HepG2 (cell line): ENCODE data around the gene ZFP64. TPM values are rescaled to one million over a fixed set of nuclear protein-coding genes. Genes with fewer than 3 reads are reported as not detected.

ENCODE experiments used
- CBFB ChIP-seq: sonication (generic); formaldehyde crosslinking; IDR thresholded peaks from 2 replicates; pipeline ENCODE4 v1.4.0; 2020; ENCODE audit warnings: missing genetic modification reagents
- CREB1 ChIP-seq, 2 experiments: fragments of 450-650 bp in 1 of 2; IDR thresholded peaks; 2 replicates each; pipeline ENCODE4 v1.6.1; 2016 to 2017; ENCODE audit warnings: control low read depth in 1 of 2, mild to moderate bottlenecking in 1 of 2, missing compliant biosample characterization in 1 of 2, missing genetic modification characterization in 1 of 2
- EED ChIP-seq: sonication (generic); formaldehyde crosslinking; IDR thresholded peaks from 2 replicates; pipeline ENCODE4 v1.5.0; 2020; ENCODE audit warnings: mild to moderate bottlenecking, missing genetic modification reagents
- FOXA3 ChIP-seq: IDR thresholded peaks from 2 replicates; pipeline ENCODE4 v1.6.1; 2016; ENCODE audit warnings: missing genetic modification reagents, missing compliant biosample characterization
- GFI1 ChIP-seq: sonication (generic); formaldehyde crosslinking; IDR thresholded peaks from 2 replicates; pipeline ENCODE4 v1.5.0; 2020; ENCODE audit warnings: missing genetic modification reagents, mild to moderate bottlenecking, borderline replicate concordance
- KLF6 ChIP-seq: IDR thresholded peaks from 2 replicates; pipeline ENCODE4 v1.8.0; 2016; ENCODE audit warnings: missing biosample characterization, missing genetic modification reagents
- NR2F1 ChIP-seq, 2 experiments: fragments of 450-650 bp in 1 of 2; formaldehyde crosslinking in 1 of 2; IDR thresholded peaks; 2 replicates each; pipeline versions ENCODE4 v1.5.0 to v1.6.1; 2016 to 2020; ENCODE audit warnings: mild to moderate bottlenecking in 1 of 2, missing compliant biosample characterization in 1 of 2, missing genetic modification reagents in 1 of 2, moderate library complexity in 1 of 2
- RXRA ChIP-seq: sonication (generic); formaldehyde crosslinking; IDR thresholded peaks from 2 replicates; pipeline ENCODE4 v1.5.1; 2020; ENCODE audit warnings: missing genetic modification reagents
- SP2 ChIP-seq: sonication (generic); formaldehyde crosslinking; IDR thresholded peaks from 2 replicates; pipeline ENCODE4 v1.5.1; 2020; ENCODE audit warnings: mild to moderate bottlenecking, missing genetic modification reagents
- SP4 ChIP-seq: sonication (generic); formaldehyde crosslinking; IDR thresholded peaks from 2 replicates; pipeline ENCODE4 v1.8.1; 2023; ENCODE audit warnings: mild to moderate bottlenecking, missing genetic modification reagents
- ZNF326 ChIP-seq: sonication (generic); formaldehyde crosslinking; IDR thresholded peaks from 2 replicates; pipeline ENCODE4 v1.4.0; 2020; ENCODE audit warnings: missing genetic modification reagents, borderline replicate concordance
- ZNF431 ChIP-seq: sonication (generic); formaldehyde crosslinking; IDR thresholded peaks from 2 replicates; pipeline ENCODE4 v1.9.0; 2022; ENCODE audit warnings: missing genetic modification reagents, low read depth, mild to moderate bottlenecking, borderline replicate concordance
- ZNF652 ChIP-seq: IDR thresholded peaks from 2 replicates; pipeline ENCODE4 v1.6.1; 2016; ENCODE audit warnings: low read depth, borderline replicate concordance
- ZNF709 ChIP-seq: sonication (generic); formaldehyde crosslinking; IDR thresholded peaks from 2 replicates; pipeline ENCODE4 v1.5.0; 2020; ENCODE audit warnings: mild to moderate bottlenecking, missing genetic modification reagents
- ZNF75D ChIP-seq: sonication (generic); formaldehyde crosslinking; IDR thresholded peaks from 2 replicates; pipeline ENCODE4 v1.8.1; 2023; ENCODE audit warnings: missing genetic modification reagents, mild to moderate bottlenecking, borderline replicate concordance
- ZNF768 ChIP-seq: sonication (generic); formaldehyde crosslinking; IDR thresholded peaks from 2 replicates; pipeline ENCODE4 v1.4.0; 2020; ENCODE audit warnings: missing genetic modification reagents
- ZSCAN21 ChIP-seq: sonication (generic); formaldehyde crosslinking; IDR thresholded peaks from 2 replicates; pipeline ENCODE4 v1.8.0; 2022; ENCODE audit warnings: mild to moderate bottlenecking, missing genetic modification reagents, moderate library complexity, borderline replicate concordance
- polyA plus RNA-seq, 8 experiments: library from polyadenylated mRNA; depleted of rRNA in 3 of 8; stranded (reverse) in 7 of 8; unstranded in 1 of 8; fragments of >200 nt; fragmentation: Illumina TruSeq in 4 of 8; extraction: Trizol in 4 of 8; gene quantifications; 2 replicates each; pipeline versions ENCODE4 v1.2.1 to v1.2.3, GENCODE V29; 2011 to 2016; ENCODE audit warnings: low read depth in 4 of 8, missing spikeins in 1 of 8, mixed read lengths in 1 of 8; ENCODE audit not compliant: insufficient read depth in 1 of 8
- total RNA-seq, 5 experiments: library from RNA; depleted of rRNA; stranded (reverse); fragments of >200 nt; fragmentation: Illumina TruSeq; extraction: Trizol; gene quantifications; 2 replicates each; pipeline ENCODE4 v1.2.3, GENCODE V29; 2016; ENCODE audit warnings: low read depth in 1 of 5
- TF ChIP-seq, protein P1 (sequence below): sonication (generic); formaldehyde crosslinking; conservative IDR thresholded peaks from 2 replicates; pipeline ENCODE4 v1.8.0; 2022; ENCODE audit warnings: low read depth, missing genetic modification reagents
- TF ChIP-seq, protein P2 (sequence below): sonication (generic); formaldehyde crosslinking; IDR thresholded peaks from 2 replicates; pipeline ENCODE4 v1.8.0; 2022; ENCODE audit warnings: mild to moderate bottlenecking, missing genetic modification reagents, moderate library complexity
- TF ChIP-seq, protein P3 (sequence below): sonication (generic); formaldehyde crosslinking; conservative IDR thresholded peaks from 2 replicates; pipeline ENCODE4 v1.8.0; 2022; ENCODE audit warnings: mild to moderate bottlenecking, moderate library complexity, missing genetic modification reagents
- TF ChIP-seq, protein P4 (sequence below): sonication (generic); formaldehyde crosslinking; IDR thresholded peaks from 2 replicates; pipeline ENCODE4 v1.4.0; 2020; ENCODE audit warnings: missing genetic modification reagents, borderline replicate concordance
- TF ChIP-seq, protein P5 (sequence below): sonication (generic); formaldehyde crosslinking; IDR thresholded peaks from 2 replicates; pipeline ENCODE4 v1.4.0; 2020; ENCODE audit warnings: missing genetic modification reagents

ZFP64 gene
- total and polyA plus RNA-seq, 2 of the 13 experiments (the other 11 are each of a cell fraction or from before 2014, with no cell fraction given), result 12.0 to 24.3 TPM

DNA sequence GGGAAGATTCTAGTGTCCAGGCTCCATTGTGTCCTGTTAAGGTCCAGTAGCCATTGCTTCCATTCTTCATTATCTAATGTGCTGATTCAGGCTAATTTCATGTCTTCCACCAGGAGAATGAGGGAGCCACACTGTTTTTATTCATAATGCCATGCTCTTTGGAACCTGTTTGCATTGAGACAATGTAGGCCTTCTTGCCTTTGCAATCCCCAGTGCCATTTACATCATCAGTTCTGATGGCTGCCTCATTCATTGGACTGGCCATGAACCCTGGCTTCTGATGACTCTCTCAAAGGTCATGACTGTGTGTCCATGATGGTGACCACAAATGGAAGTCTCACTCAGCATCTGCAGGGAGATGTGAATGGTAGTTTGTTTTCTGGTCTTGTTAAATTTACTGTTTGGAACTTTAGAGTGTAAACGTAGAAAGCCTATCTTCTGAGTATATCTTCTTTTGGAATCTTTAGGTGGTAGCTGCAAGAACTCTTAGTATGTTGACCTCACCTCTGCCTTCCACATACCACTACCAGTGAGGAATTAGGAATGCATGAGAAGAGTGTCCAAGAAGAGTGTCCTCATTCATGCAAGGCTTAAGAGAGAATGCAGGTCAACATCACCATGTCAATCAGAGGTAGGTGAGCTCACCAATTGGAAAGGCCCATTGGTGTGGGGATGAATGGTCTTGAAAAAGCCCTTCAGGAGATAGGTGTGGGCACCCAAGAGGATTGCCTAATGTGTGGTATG is 42.9 kb upstream of the ZFP64 start (continued):
- TF ChIP-seq SP4 (CRISPR knock-in tag), result 0 out of 2 replicates have a peak, but pooled peaks have one; percentile 33
- TF ChIP-seq ZNF326 (CRISPR knock-in tag), result no peak
- TF ChIP-seq, protein P1, sequence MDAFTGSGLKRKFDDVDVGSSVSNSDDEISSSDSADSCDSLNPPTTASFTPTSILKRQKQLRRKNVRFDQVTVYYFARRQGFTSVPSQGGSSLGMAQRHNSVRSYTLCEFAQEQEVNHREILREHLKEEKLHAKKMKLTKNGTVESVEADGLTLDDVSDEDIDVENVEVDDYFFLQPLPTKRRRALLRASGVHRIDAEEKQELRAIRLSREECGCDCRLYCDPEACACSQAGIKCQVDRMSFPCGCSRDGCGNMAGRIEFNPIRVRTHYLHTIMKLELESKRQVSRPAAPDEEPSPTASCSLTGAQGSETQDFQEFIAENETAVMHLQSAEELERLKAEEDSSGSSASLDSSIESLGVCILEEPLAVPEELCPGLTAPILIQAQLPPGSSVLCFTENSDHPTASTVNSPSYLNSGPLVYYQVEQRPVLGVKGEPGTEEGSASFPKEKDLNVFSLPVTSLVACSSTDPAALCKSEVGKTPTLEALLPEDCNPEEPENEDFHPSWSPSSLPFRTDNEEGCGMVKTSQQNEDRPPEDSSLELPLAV, result no peak
- peak; percentile 91; the same call in 1 of the 2 replicates for TF ChIP-seq RXRA
- no peak for TF ChIP-seq GFI1 (CRISPR knock-in tag)
- TF ChIP-seq ZNF768 (CRISPR knock-in tag), result no peak
- TF ChIP-seq, protein P2, sequence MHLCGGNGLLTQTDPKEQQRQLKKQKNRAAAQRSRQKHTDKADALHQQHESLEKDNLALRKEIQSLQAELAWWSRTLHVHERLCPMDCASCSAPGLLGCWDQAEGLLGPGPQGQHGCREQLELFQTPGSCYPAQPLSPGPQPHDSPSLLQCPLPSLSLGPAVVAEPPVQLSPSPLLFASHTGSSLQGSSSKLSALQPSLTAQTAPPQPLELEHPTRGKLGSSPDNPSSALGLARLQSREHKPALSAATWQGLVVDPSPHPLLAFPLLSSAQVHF (CRISPR knock-in tag), result no peak
- TF ChIP-seq EED (CRISPR knock-in tag), result no peak
- peak; percentile 31; the same call in 1 of the 2 replicates for TF ChIP-seq CREB1 (IDR thresholded peaks at IDR 0.05)
- TF ChIP-seq CREB1 (CRISPR knock-in tag; IDR thresholded peaks at IDR 0.05), result no peak
- TF ChIP-seq ZNF431 (CRISPR knock-in tag), result no peak
- no peak for TF ChIP-seq ZNF75D (CRISPR knock-in tag)
- TF ChIP-seq ZNF709 (CRISPR knock-in tag), result no peak
- TF ChIP-seq, protein P3, sequence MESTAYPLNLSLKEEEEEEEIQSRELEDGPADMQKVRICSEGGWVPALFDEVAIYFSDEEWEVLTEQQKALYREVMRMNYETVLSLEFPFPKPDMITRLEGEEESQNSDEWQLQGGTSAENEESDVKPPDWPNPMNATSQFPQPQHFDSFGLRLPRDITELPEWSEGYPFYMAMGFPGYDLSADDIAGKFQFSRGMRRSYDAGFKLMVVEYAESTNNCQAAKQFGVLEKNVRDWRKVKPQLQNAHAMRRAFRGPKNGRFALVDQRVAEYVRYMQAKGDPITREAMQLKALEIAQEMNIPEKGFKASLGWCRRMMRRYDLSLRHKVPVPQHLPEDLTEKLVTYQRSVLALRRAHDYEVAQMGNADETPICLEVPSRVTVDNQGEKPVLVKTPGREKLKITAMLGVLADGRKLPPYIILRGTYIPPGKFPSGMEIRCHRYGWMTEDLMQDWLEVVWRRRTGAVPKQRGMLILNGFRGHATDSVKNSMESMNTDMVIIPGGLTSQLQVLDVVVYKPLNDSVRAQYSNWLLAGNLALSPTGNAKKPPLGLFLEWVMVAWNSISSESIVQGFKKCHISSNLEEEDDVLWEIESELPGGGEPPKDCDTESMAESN (CRISPR knock-in tag), result no peak
- TF ChIP-seq NR2F1 (CRISPR knock-in tag; IDR thresholded peaks at IDR 0.05), result peak; percentile 52 to 81; a peak in 3 of 4 replicates
- 0 out of 2 replicates have a peak, but pooled peaks have one; percentile 52 for TF ChIP-seq CBFB (CRISPR knock-in tag)
- TF ChIP-seq ZSCAN21, result no peak
- TF ChIP-seq KLF6 (CRISPR knock-in tag), result no peak
- no peak for TF ChIP-seq SP2 (CRISPR knock-in tag)
- TF ChIP-seq, protein P4, sequence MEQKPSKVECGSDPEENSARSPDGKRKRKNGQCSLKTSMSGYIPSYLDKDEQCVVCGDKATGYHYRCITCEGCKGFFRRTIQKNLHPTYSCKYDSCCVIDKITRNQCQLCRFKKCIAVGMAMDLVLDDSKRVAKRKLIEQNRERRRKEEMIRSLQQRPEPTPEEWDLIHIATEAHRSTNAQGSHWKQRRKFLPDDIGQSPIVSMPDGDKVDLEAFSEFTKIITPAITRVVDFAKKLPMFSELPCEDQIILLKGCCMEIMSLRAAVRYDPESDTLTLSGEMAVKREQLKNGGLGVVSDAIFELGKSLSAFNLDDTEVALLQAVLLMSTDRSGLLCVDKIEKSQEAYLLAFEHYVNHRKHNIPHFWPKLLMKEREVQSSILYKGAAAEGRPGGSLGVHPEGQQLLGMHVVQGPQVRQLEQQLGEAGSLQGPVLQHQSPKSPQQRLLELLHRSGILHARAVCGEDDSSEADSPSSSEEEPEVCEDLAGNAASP (CRISPR knock-in tag), result peak; percentile 47; the same call in 1 of the 2 replicates
- TF ChIP-seq ZNF652 (CRISPR knock-in tag), result no peak
- peak; percentile 55; the same call in 1 of the 2 replicates for TF ChIP-seq FOXA3 (CRISPR knock-in tag)
- TF ChIP-seq, protein P5, sequence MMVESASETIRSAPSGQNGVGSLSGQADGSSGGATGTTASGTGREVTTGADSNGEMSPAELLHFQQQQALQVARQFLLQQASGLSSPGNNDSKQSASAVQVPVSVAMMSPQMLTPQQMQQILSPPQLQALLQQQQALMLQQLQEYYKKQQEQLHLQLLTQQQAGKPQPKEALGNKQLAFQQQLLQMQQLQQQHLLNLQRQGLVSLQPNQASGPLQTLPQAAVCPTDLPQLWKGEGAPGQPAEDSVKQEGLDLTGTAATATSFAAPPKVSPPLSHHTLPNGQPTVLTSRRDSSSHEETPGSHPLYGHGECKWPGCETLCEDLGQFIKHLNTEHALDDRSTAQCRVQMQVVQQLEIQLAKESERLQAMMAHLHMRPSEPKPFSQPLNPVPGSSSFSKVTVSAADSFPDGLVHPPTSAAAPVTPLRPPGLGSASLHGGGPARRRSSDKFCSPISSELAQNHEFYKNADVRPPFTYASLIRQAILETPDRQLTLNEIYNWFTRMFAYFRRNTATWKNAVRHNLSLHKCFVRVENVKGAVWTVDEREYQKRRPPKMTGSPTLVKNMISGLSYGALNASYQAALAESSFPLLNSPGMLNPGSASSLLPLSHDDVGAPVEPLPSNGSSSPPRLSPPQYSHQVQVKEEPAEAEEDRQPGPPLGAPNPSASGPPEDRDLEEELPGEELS (CRISPR knock-in tag), result peak; percentile 76
